MCF 10A (cell line): ENCODE data around the gene PTCH1. TPM values are rescaled to one million over a fixed set of nuclear protein-coding genes. Genes with fewer than 3 reads are reported as not detected.

Experiments
- BruUV-seq: library from RNA; stranded (reverse); fragments of 400-500 nt; replicated peaks from 2 replicates; lab custom pipeline; 2021; lab: Mats Ljungman, UMichigan
- CTCF ChIA-PET: fragments of 300-600 bp; sonication (Branson Sonifier 250); formaldehyde crosslinking; extraction: SDS; loops from one replicate; lab custom pipeline; 2021; ENCODE audit warnings: antibody characterized with exemption, inconsistent platforms; lab: Yijun Ruan, JAX
- POLR2A ChIA-PET: fragments of 300-600, 350-650 bp; sonication (Branson Sonifier 250); formaldehyde crosslinking; extraction: SDS; loops from one replicate; lab custom pipeline; 2020; ENCODE audit warnings: antibody characterized with exemption, inconsistent platforms; lab: Yijun Ruan, JAX
- DNase-seq: peaks from one replicate; pipeline ENCODE4 v3.0.0-alpha.2; 2018; ENCODE audit not compliant: unreplicated experiment
- H3K27ac Mint-ChIP-seq: one replicate; pipeline ENCODE4 v1.8.0; 2022; ENCODE audit warnings: mild to moderate bottlenecking, low read depth, mixed read lengths; ENCODE audit not compliant: unreplicated experiment
- H3K27me3 Mint-ChIP-seq: one replicate; pipeline ENCODE4 v1.8.0; 2022; ENCODE audit warnings: mixed read lengths; ENCODE audit not compliant: insufficient read depth, unreplicated experiment
- H3K36me3 Mint-ChIP-seq: one replicate; pipeline ENCODE4 v1.8.0; 2022; ENCODE audit warnings: mild to moderate bottlenecking, moderate library complexity, mixed read lengths; ENCODE audit not compliant: insufficient read depth, unreplicated experiment
- H3K4me1 Mint-ChIP-seq: one replicate; pipeline ENCODE4 v1.8.0; 2022; ENCODE audit warnings: mixed read lengths; ENCODE audit not compliant: insufficient read depth, unreplicated experiment
- H3K4me3 Mint-ChIP-seq: one replicate; pipeline ENCODE4 v1.8.0; 2022; ENCODE audit warnings: mild to moderate bottlenecking, moderate library complexity, mixed read lengths; ENCODE audit not compliant: unreplicated experiment
- H3K9me3 Mint-ChIP-seq: one replicate; pipeline ENCODE4 v1.8.0; 2022; ENCODE audit warnings: mixed read lengths; ENCODE audit not compliant: unreplicated experiment
- intact Hi-C: fragments of 100-400 bp; cut with micrococcal nuclease; formaldehyde crosslinking; loops from 2 replicates; pipeline ENCODE4 v1.14.1; 2022
- total RNA-seq: library from RNA; stranded (reverse); gene quantifications from 2 replicates; pipeline ENCODE4 v1.2.3, GENCODE V29; 2022
- TF ChIP-seq, protein P1 (sequence below): fragments of 200-600 bp; IDR thresholded peaks from one replicate; pipeline ENCODE4 v1.8.0; 2022; ENCODE audit warnings: antibody characterized with exemption, mild to moderate bottlenecking; ENCODE audit not compliant: unreplicated experiment

PTCH1 gene
- total RNA-seq, 1 experiment from 2014 or later: 3.6 TPM

DNA sequence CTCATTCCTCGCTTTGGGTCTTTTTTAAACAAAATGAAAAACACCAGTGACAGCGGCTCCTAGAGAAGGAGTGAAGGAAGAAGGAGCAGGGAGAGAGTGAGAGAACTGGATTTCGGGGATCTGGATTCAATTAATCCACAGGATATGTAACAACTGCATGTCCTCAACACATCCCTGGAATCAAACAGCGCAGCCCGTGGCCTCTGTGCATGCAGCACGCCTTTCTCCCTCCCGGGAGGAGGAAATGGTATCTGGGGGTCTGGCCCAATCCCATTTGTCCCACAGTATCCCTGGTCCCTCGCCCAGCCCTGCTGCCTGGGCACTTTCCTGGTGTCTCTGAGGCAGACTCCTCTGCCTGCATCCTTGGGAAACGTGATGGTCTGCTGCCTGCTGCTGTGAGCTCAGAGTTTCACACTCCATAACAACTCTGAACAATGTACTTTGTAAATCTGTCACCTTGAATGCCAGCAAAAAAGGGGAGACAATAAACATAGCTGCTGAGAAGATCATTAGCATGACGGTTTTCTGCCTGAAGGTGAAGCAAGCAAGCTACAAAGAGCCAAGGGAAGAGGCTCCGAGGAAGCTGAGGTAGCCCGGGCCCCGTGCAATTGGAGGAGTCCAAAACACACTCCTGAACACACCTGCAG is 56.1 kb downstream of the PTCH1 start:
- peaks cover 10% of the 10 kb centered on the region for H3K4me1 Mint-ChIP-seq
- peaks cover 22% of the 10 kb centered on the region for H3K36me3 Mint-ChIP-seq
- ChIA-PET POLR2A (no interaction called here), CTCF (interaction anchor here (0.5 kb wide), 1 partner anchor 22 kb away, joined by 3 read pairs; no protein-coding TSS in a partner anchor)
- no peaks in the 10 kb centered on the region for H3K9me3 Mint-ChIP-seq
- TF ChIP-seq, protein P1, sequence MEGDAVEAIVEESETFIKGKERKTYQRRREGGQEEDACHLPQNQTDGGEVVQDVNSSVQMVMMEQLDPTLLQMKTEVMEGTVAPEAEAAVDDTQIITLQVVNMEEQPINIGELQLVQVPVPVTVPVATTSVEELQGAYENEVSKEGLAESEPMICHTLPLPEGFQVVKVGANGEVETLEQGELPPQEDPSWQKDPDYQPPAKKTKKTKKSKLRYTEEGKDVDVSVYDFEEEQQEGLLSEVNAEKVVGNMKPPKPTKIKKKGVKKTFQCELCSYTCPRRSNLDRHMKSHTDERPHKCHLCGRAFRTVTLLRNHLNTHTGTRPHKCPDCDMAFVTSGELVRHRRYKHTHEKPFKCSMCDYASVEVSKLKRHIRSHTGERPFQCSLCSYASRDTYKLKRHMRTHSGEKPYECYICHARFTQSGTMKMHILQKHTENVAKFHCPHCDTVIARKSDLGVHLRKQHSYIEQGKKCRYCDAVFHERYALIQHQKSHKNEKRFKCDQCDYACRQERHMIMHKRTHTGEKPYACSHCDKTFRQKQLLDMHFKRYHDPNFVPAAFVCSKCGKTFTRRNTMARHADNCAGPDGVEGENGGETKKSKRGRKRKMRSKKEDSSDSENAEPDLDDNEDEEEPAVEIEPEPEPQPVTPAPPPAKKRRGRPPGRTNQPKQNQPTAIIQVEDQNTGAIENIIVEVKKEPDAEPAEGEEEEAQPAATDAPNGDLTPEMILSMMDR: no peak
- no TSS peak for BruUV-seq
- no peak overlapping the region for H3K27ac Mint-ChIP-seq
- no peak for DNase-seq
- no peaks in the 10 kb centered on the region for H3K27me3 Mint-ChIP-seq
- intact Hi-C loops: no loop called here
- H3K4me3 Mint-ChIP-seq: no peak overlapping the region

DNA sequence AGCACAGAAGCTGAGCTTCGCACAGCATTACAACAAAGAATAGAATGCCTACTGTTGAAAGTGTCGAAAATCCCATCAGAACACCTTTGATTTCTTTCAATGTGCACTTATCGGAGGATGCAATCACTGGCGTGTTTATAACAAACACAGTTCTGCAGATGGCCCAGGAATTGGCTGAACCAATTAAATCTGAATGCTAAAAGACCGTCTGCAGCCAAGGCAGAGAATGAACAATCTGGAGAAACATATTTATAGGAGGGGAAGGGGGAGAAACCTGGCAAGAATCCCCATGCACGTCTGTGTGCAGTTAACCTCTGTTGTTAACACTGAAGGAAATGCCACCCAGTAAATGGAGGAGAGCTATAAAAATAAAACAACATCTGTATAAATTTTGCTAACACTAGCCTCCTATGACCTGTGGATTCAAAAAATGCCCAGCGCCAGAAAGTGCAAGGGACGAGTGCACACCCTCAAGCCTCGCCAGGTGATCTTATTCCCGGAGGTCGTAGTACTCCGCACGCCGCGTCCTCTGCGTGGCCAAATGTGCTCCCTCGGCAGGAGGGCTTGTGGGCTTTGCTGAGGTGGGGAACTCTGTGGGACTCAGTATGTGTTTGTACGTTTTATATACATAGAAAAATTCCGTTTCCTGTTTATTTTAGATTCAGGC is 56.8 kb downstream of the PTCH1 start:
- Mint-ChIP-seq H3K27ac (no peak overlapping the region), H3K4me1 (peaks cover 10% of the 10 kb centered on the region), H3K27me3 (no peaks in the 10 kb centered on the region), H3K4me3 (no peak overlapping the region), H3K9me3 (no peaks in the 10 kb centered on the region), H3K36me3 (peaks cover 22% of the 10 kb centered on the region)
- TF ChIP-seq, protein P1: no peak
- intact Hi-C loops: no loop called here
- no TSS peak for BruUV-seq
- CTCF ChIA-PET: interaction anchor here (0.5 to 0.6 kb wide), 2 partner anchors 22 to 86 kb away, joined by 3 read pairs; no protein-coding TSS in a partner anchor
- no peak for DNase-seq
- POLR2A ChIA-PET: no interaction called here

DNA sequence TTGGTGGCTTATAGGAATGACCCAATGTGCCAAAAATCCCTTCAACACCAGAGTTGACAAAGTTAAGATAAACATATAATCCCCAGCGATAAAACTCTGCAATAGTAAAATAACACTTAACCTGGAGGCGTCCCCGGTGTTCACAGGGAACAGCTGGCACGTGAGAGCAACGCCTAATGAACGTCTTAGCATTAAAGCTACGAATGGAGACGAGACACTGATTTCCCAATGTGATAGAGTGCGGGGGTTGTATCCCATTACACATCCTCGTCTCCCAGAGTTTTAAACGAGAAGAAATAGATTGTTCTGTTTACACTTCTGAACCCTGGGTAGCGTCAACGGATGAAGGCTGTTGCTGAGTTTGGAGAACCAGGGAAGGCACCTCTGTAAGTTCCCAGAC is 57.6 kb downstream of the PTCH1 start:
- peaks cover 10% of the 10 kb centered on the region for H3K4me1 Mint-ChIP-seq
- intact Hi-C loops: no loop called here
- no peak overlapping the region for H3K4me3 Mint-ChIP-seq
- H3K27me3 Mint-ChIP-seq: no peaks in the 10 kb centered on the region
- no TSS peak for BruUV-seq
- TF ChIP-seq, protein P1: no peak
- CTCF ChIA-PET: interaction anchor here (0.6 kb wide), 1 partner anchor 85 kb away, joined by 3 read pairs; no protein-coding TSS in a partner anchor
- peaks cover 22% of the 10 kb centered on the region for H3K36me3 Mint-ChIP-seq
- POLR2A ChIA-PET: no interaction called here
- no peak for DNase-seq
- no peak overlapping the region for H3K27ac Mint-ChIP-seq
- no peaks in the 10 kb centered on the region for H3K9me3 Mint-ChIP-seq

DNA sequence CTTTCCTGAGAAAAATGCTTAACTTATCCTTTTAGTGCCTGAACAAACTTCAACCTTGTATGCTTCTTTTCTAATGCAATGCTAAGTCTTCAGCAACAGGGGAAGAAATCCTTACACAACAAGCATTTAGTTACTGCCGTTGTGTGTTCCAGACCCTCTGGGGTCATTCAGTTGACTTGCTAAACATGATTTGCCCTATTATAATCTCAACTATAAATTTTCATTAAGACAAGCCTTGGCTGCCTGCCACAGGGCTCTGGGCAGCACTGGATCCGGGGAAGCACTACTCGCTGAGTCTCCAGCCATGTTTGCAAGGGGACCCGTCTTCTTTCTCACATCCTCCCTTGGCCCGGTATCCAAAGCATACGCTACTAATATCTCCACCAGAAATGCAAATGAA is 58.1 kb downstream of the PTCH1 start:
- POLR2A ChIA-PET: no interaction called here
- no peaks in the 10 kb centered on the region for H3K9me3 Mint-ChIP-seq
- CTCF ChIA-PET: no interaction called here
- no peak overlapping the region for H3K27ac Mint-ChIP-seq
- H3K36me3 Mint-ChIP-seq: peaks cover 22% of the 10 kb centered on the region
- TF ChIP-seq, protein P1: no peak
- H3K4me3 Mint-ChIP-seq: no peak overlapping the region
- no TSS peak for BruUV-seq
- H3K4me1 Mint-ChIP-seq: peaks cover 10% of the 10 kb centered on the region
- DNase-seq: no peak
- H3K27me3 Mint-ChIP-seq: no peaks in the 10 kb centered on the region
- intact Hi-C loops: no loop called here
